Endothelial cell of umbilical vein (primary cell): ENCODE data around the gene ATP9B. TPM values are rescaled to one million over a fixed set of nuclear protein-coding genes. Genes with fewer than 3 reads are reported as not detected.

Experiments used
- BruUV-seq: library from RNA; stranded (reverse); fragments of 400-500 nt; replicated peaks from 2 replicates; lab custom pipeline; 2021; lab: Mats Ljungman, UMichigan
- CTCF ChIA-PET: fragments of 300-600, 350-600 bp; sonication (Branson Sonifier 250); formaldehyde crosslinking; loops from one replicate; lab custom pipeline; 2021; ENCODE audit warnings: antibody characterized with exemption, inconsistent platforms; lab: Charles Lee
- POLR2A ChIA-PET: fragments of 300-600, 350-600 bp; sonication (Branson Sonifier 250); formaldehyde crosslinking; loops from one replicate; lab custom pipeline; 2021; ENCODE audit warnings: antibody characterized with exemption, inconsistent platforms; lab: Charles Lee
- DNase-seq: peaks from one replicate; pipeline ENCODE4 v3.0.0-alpha.2; 2011; ENCODE audit warnings: low read depth, low spot score
- FAIRE-seq: peaks from 2 replicates; lab custom pipeline; 2011; peaks lifted over from hg19 to GRCh38; lab: Jason Lieb, UNC
- H2AFZ ChIP-seq: 2 replicates; pipeline ENCODE4 v1.6.0; 2012; ENCODE audit warnings: low read depth, low read length, control low read depth, inconsistent platforms
- H3K27ac ChIP-seq: 2 replicates; pipeline ENCODE4 v1.5.1; 2011; ENCODE audit warnings: low read depth, mild to moderate bottlenecking, control low read depth, low read length, moderate library complexity; ENCODE audit not compliant: insufficient read depth
- H3K27me3 ChIP-seq, 2 experiments: 2 replicates each; pipeline versions ENCODE4 v1.6.0 to v1.6.1; 2011; ENCODE audit warnings: low read length in 2 of 2, mixed read lengths in 1 of 2; ENCODE audit not compliant: control insufficient read depth in 2 of 2, insufficient read depth in 2 of 2
- H3K36me3 ChIP-seq, 2 experiments: 2 replicates in 1 of 2; 3 replicates in 1 of 2; pipeline ENCODE4 v1.5.1; 2011; ENCODE audit warnings: low read length in 2 of 2, mild to moderate bottlenecking in 1 of 2, moderate library complexity in 1 of 2; ENCODE audit not compliant: control insufficient read depth in 2 of 2, insufficient read depth in 2 of 2; ENCODE audit errors: extremely low read depth in 1 of 2
- H3K4me1 ChIP-seq: 3 replicates; pipeline ENCODE4 v1.5.1; 2011; ENCODE audit warnings: mild to moderate bottlenecking, low read length; ENCODE audit not compliant: control insufficient read depth, insufficient read depth; ENCODE audit errors: extremely low read depth
- H3K4me2 ChIP-seq: 2 replicates; pipeline ENCODE4 v1.6.1; 2011; ENCODE audit warnings: low read length, control low read depth, mixed read lengths; ENCODE audit not compliant: insufficient read depth
- H3K4me3 ChIP-seq, 3 experiments: fragments of 200-600 bp in 1 of 3; sonication (generic), shearing (Covaris generic) in 1 of 3; replicated peaks in 1 of 3; 2 replicates each; pipeline ENCODE4 v1.5.1; 2011 to 2016; ENCODE audit warnings: control low read depth in 3 of 3, low read length in 3 of 3, mild to moderate bottlenecking in 2 of 3, inconsistent platforms in 1 of 3, low read depth in 1 of 3, moderate library complexity in 1 of 3; ENCODE audit not compliant: insufficient read depth in 1 of 3
- H3K79me2 ChIP-seq: 2 replicates; pipeline ENCODE4 v1.6.0; 2012; ENCODE audit warnings: low read length, inconsistent platforms; ENCODE audit not compliant: control insufficient read depth, insufficient read depth
- H3K9ac ChIP-seq: replicated peaks from 2 replicates; pipeline ENCODE3; 2011; ENCODE audit warnings: low read length, control low read depth; ENCODE audit not compliant: insufficient read depth; ENCODE audit errors: extremely low read depth
- H3K9me1 ChIP-seq: replicated peaks from 3 replicates; pipeline ENCODE4 v1.6.0; 2011; ENCODE audit warnings: mild to moderate bottlenecking, low read length; ENCODE audit not compliant: control insufficient read depth, insufficient read depth; ENCODE audit errors: extremely low read depth
- H3K9me3 ChIP-seq: replicated peaks from 2 replicates; pipeline ENCODE4 v1.5.1; 2012; ENCODE audit warnings: low read length, inconsistent platforms; ENCODE audit not compliant: control insufficient read depth, insufficient read depth
- H4K20me1 ChIP-seq: replicated peaks from 2 replicates; pipeline ENCODE3; 2011; ENCODE audit warnings: mild to moderate bottlenecking, low read length; ENCODE audit not compliant: control insufficient read depth, insufficient read depth; ENCODE audit errors: extremely low read depth
- CTCF ChIP-seq, 2 donors: IDR thresholded peaks; 1 replicate in 1 of 2; 2 replicates in 1 of 2; pipeline ENCODE4 v1.5.1; 2011; ENCODE audit warnings: low read length in 2 of 2, mild to moderate bottlenecking in 2 of 2, moderate library complexity in 2 of 2, control low read depth in 1 of 2, inconsistent platforms in 1 of 2, low read depth in 1 of 2; ENCODE audit not compliant: insufficient read depth in 1 of 2; ENCODE audit errors: extremely low read depth in 1 of 2
- EZH2 ChIP-seq: IDR thresholded peaks from 2 replicates; pipeline ENCODE4 v1.6.1; 2012; ENCODE audit warnings: borderline replicate concordance, low read depth, mild to moderate bottlenecking, moderate library complexity, low read length, inconsistent platforms; ENCODE audit not compliant: severe bottlenecking
- FOS ChIP-seq: IDR thresholded peaks from 2 replicates; pipeline ENCODE4 v1.6.1; 2011; ENCODE audit warnings: mild to moderate bottlenecking, low read length, moderate library complexity, borderline replicate concordance; ENCODE audit not compliant: insufficient read depth
- GATA2 ChIP-seq: IDR thresholded peaks from 2 replicates; pipeline ENCODE4 v1.7.0; 2011; ENCODE audit warnings: low read depth, mild to moderate bottlenecking, moderate library complexity, mixed read lengths, low read length; ENCODE audit not compliant: insufficient read length, insufficient read depth
- JUN ChIP-seq: IDR thresholded peaks from 2 replicates; pipeline ENCODE4 v1.6.1; 2011; ENCODE audit warnings: borderline replicate concordance, low read depth; ENCODE audit not compliant: insufficient read length, insufficient read depth
- MAX ChIP-seq: IDR thresholded peaks from 2 replicates; pipeline ENCODE4 v1.6.1; 2011; ENCODE audit not compliant: insufficient read depth, insufficient read length
- MYC ChIP-seq: IDR thresholded peaks from one replicate; pipeline ENCODE4 v1.6.1; 2011; ENCODE audit warnings: mild to moderate bottlenecking, low read depth, low read length
- POLR2A ChIP-seq: IDR thresholded peaks from 2 replicates; pipeline ENCODE4 v1.6.1; 2012; ENCODE audit warnings: low read depth, mild to moderate bottlenecking, control low read depth, low read length
- POLR2AphosphoS5 ChIP-seq: IDR thresholded peaks from 2 replicates; pipeline ENCODE4 v1.6.1; 2012; ENCODE audit warnings: low read depth, mild to moderate bottlenecking, control low read depth, low read length, moderate library complexity; ENCODE audit not compliant: insufficient read depth
- dilution Hi-C: fragments of 300-500 bp; cut with MboI; formaldehyde crosslinking; loops from one replicate; pipeline ENCODE4 v1.15.0; 2019; ENCODE audit warnings: low sequenced_read_pairs; ENCODE audit not compliant: extremely low pct_ligation_motif_present
- intact Hi-C: fragments of 100-400 bp; cut with micrococcal nuclease; formaldehyde crosslinking; loops from one replicate; pipeline ENCODE4 v1.10.0; 2022
- polyA plus RNA-seq, 4 experiments: library from polyadenylated mRNA; depleted of rRNA in 3 of 4; stranded (reverse) in 3 of 4; unstranded in 1 of 4; fragments of >200 nt; gene quantifications; 2 replicates each; pipeline versions ENCODE4 v1.2.1 to v1.2.3, GENCODE V29; 2011 to 2012; ENCODE audit warnings: missing spikeins in 1 of 4
- total RNA-seq: library from RNA; stranded (reverse); gene quantifications from 2 replicates; pipeline ENCODE4 v1.2.3, GENCODE V29; 2021

ATP9B gene
- total and polyA plus RNA-seq, 2 donors (not counting 3 experiments of a cell fraction or from before 2014, with no cell fraction given): 14.6 to 18.2 TPM

- TF ChIP-seq FOS: no peak
- no peak for TF ChIP-seq MAX
- intact Hi-C loops: no loop called here
- no peaks in the 10 kb centered on the region for H4K20me1 ChIP-seq
Observed at GRCh38 chr18:79056827-79057367, 12.3 kb upstream of the ATP9B start.

GRCh38 chr18:79058007-79058406 lies 11.2 kb upstream of the ATP9B start:
- ChIA-PET POLR2A (no interaction called here), CTCF (interaction anchor here (0.9 kb wide), 1 partner anchor 29 kb away, joined by 3 read pairs; no protein-coding TSS in a partner anchor)
- TF ChIP-seq JUN (no peak), CTCF (IDR thresholded peaks at IDR 0.05; ENCODE audit: extremely low read depth in 1 of 2, insufficient read depth in 1 of 2, low read depth in 1 of 2, low read length in 2 of 2) (no peak), EZH2 (no peak), MYC (no peak), GATA2 (no peak), FOS (no peak), POLR2AphosphoS5 (no peak), POLR2A (no peak), MAX (no peak)
- Histone ChIP-seq H4K20me1 (no peaks in the 10 kb centered on the region), H2AFZ (no peak overlapping the region), H3K27ac (no peak overlapping the region), H3K9ac (no peak overlapping the region), H3K9me3 (no peaks in the 10 kb centered on the region), H3K4me2 (no peak overlapping the region), H3K4me3 (no peak overlapping the region), H3K4me1 (no peaks in the 10 kb centered on the region), H3K36me3 (no peaks in the 10 kb centered on the region), H3K79me2 (no peaks in the 10 kb centered on the region), H3K9me1 (no peaks in the 10 kb centered on the region), H3K27me3 (peaks cover 0 to 4% of the 10 kb centered on the region in 2 experiments)
- intact Hi-C loops (no loop called here), dilution Hi-C loops (no loop called here)
- no TSS peak for BruUV-seq
- FAIRE-seq (no peak), DNase-seq (no peak)

More at GRCh38 chr18:79056827-79057367, 12.3 kb upstream of the ATP9B start:
- peaks cover 0 to 4% of the 10 kb centered on the region in 2 experiments for H3K27me3 ChIP-seq
- H3K9ac ChIP-seq: no peak overlapping the region
- ChIA-PET POLR2A (no interaction called here), CTCF (no interaction called here)
- no peak overlapping the region for H3K4me3 ChIP-seq
- H3K79me2 ChIP-seq: no peaks in the 10 kb centered on the region
- DNase-seq (no peak), FAIRE-seq (no peak)
- dilution Hi-C loops: no loop called here
- no peak overlapping the region for H2AFZ ChIP-seq
- H3K4me2 ChIP-seq: no peak overlapping the region
- no peaks in the 10 kb centered on the region for H3K9me3 ChIP-seq
- H3K27ac ChIP-seq: no peak overlapping the region
- H3K4me1 ChIP-seq: no peaks in the 10 kb centered on the region
- no peaks in the 10 kb centered on the region for H3K9me1 ChIP-seq
- H3K36me3 ChIP-seq: no peaks in the 10 kb centered on the region
- no TSS peak for BruUV-seq
